ENCODE data around the gene MICAL3. TPM values are rescaled to one million over a fixed set of nuclear protein-coding genes. Genes with fewer than 3 reads are reported as not detected.

The MICAL3 gene
- total and polyA plus RNA-seq, 2 of the 8 experiments (the other 6 are each of a cell fraction or from before 2014, with no cell fraction given): 8.3 to 41.8 TPM

DNA sequence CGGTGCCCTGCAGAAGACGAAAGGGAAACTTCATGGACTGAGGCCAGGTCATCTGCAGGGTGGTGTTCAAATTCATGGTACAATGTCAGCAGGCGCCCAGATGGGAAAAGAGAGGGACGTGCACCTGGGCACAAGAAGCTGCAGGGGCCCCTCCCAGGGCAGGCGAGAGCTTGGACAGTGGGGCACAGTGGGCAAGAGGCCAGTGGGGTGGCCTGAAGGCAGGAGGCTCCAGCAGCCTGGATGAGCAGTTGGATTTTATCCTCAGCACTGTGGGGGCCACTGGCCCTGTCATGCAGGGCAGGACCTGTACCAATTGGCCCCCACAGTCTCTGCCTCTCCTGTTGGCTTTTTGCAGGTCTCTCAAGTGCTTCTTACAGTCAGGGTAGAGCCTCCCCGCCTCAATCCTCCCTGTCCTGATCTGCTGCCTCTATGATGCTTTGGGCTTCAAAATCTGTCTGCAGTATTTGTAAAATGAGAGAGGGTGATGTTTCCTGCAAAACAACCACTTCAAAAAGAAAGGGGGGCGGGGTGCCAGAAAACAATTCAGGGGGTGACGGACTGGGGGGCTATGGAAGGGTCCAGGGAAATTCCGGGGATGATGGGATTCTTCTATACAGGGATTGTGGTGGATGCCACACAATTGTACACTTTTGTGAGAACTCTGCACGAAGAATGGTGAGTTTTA, 248.4 kb downstream of the MICAL3 start:
- Histone ChIP-seq H3K56ac (replicated peaks; ENCODE audit: insufficient read length, low read depth, low read length) (no peak overlapping the region), H3K4ac (replicated peaks; ENCODE audit: insufficient read length, low read depth, low read length) (no peak overlapping the region), H2AK5ac (ENCODE audit: low read depth, low read length) (no peak overlapping the region), H3K27ac (ENCODE audit: low read depth, low read length) (no peak overlapping the region), H3K9ac (replicated peaks in 1 of 4; ENCODE audit: extremely low read depth in 1 of 4, low read depth in 3 of 4, low read length in 3 of 4) (no peak overlapping the region), H2BK20ac (ENCODE audit: low read length) (no peak overlapping the region), H3K79me2 (ENCODE audit: control insufficient read depth in 1 of 2, insufficient read depth in 2 of 2, low read length in 2 of 2) (peaks cover 0 to 21% of the 10 kb centered on the region in 2 experiments; a peak in 1 of 4 replicates), H3K4me1 (replicated peaks in 1 of 4; ENCODE audit: control insufficient read depth in 3 of 4, insufficient read depth in 4 of 4, low read length in 3 of 4) (peaks cover 0 to 25% (median 21%) of the 10 kb centered on the region in 4 experiments; a peak in 6 of 7 replicates), H4K8ac (ENCODE audit: extremely low read depth, insufficient read depth, low read length) (no peak overlapping the region), H4K91ac (replicated peaks; ENCODE audit: insufficient read length, low read length) (no peak overlapping the region), H2AFZ (ENCODE audit: low read length) (no peak overlapping the region), H3K27me3 (replicated peaks in 1 of 4; ENCODE audit: control insufficient read depth in 3 of 4, extremely low read depth in 1 of 4, insufficient read depth in 3 of 4, low read length in 3 of 4) (no peaks in the 10 kb centered on the region), H2BK12ac (ENCODE audit: low read depth, low read length) (no peak overlapping the region), H3K4me2 (ENCODE audit: insufficient read depth in 1 of 2, low read depth in 2 of 2, low read length in 2 of 2) (no peak overlapping the region), H2BK5ac (ENCODE audit: low read depth, low read length) (no peak overlapping the region), H3K9me3 (ENCODE audit: insufficient read depth in 2 of 2, low read depth in 1 of 2, low read length in 1 of 2) (no peaks in the 10 kb centered on the region), H3K79me1 (ENCODE audit: low read depth, low read length) (peaks cover 7% of the 10 kb centered on the region; the same call in 1 of the 2 replicates), H3K23me2 (ENCODE audit: low read depth, low read length) (peaks cover 11% of the 10 kb centered on the region), H3K4me3 (ENCODE audit: extremely low read depth in 1 of 4, insufficient read depth in 2 of 4, low read depth in 3 of 4, low read length in 4 of 4) (no peak overlapping the region), H4K20me1 (replicated peaks in 1 of 2; ENCODE audit: control insufficient read depth in 1 of 2, insufficient read depth in 2 of 2, low read length in 2 of 2) (peaks cover 2 to 4% of the 10 kb centered on the region in 2 experiments), H4K5ac (ENCODE audit: insufficient read length, low read depth, low read length) (no peak overlapping the region), H2BK120ac (replicated peaks; ENCODE audit: low read depth, low read length) (no peak overlapping the region), H3K14ac (ENCODE audit: insufficient read length) (no peak overlapping the region), H2BK15ac (ENCODE audit: low read length) (no peak overlapping the region), H3K36me3 (ENCODE audit: control insufficient read depth in 2 of 4, insufficient read depth in 4 of 4, low read length in 3 of 4) (no peaks in the 10 kb centered on the region), H3K18ac (ENCODE audit: extremely low read depth, low read length) (no peak overlapping the region), H3K23ac (ENCODE audit: insufficient read length) (no peak overlapping the region)
- FAIRE-seq (no peak), DNase-seq (ENCODE audit: low read depth in 1 of 2, low spot score in 2 of 2) (no peak)
- WGBS, 2 experiments (ENCODE audit: extremely low coverage in 1 of 2, insufficient coverage in 1 of 2, insufficient read length in 1 of 2, insufficient replicate concordance in 2 of 2, low coverage in 1 of 2, low lambda C conversion rate in 2 of 2, missing lambda C conversion rate in 1 of 2): 86% methylated on average over 10 of the region's 10 CpGs; no CpG with 5 or more reads in 1 of the 2 experiments
- ChIA-PET POLR2A (ENCODE audit: partially characterized antibody) (no interaction called here), CTCF (ENCODE audit: partially characterized antibody) (interaction anchor here (1.7 to 6.5 kb wide), 4 partner anchors 10 to 34 kb away, joined by 3 to 54 read pairs (median 52); no protein-coding TSS in a partner anchor)
- no peak for TF ChIP-seq HDAC2 (IDR thresholded peaks at IDR 0.05; ENCODE audit: borderline replicate concordance in 1 of 2, low read depth in 2 of 2, low read length in 2 of 2)
- TF ChIP-seq, protein P1, sequence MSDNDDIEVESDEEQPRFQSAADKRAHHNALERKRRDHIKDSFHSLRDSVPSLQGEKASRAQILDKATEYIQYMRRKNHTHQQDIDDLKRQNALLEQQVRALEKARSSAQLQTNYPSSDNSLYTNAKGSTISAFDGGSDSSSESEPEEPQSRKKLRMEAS (IDR thresholded peaks at IDR 0.05): no peak
- no peak for TF ChIP-seq TEAD4 (IDR thresholded peaks at IDR 0.05; ENCODE audit: low read depth, low read length)
- TF ChIP-seq CEBPB (IDR thresholded peaks at IDR 0.05; ENCODE audit: low read depth, low read length): no peak
- TF ChIP-seq PHF8 (conservative IDR thresholded peaks at IDR 0.05; ENCODE audit: low read depth, low read length): no peak
- TF ChIP-seq, protein P2, sequence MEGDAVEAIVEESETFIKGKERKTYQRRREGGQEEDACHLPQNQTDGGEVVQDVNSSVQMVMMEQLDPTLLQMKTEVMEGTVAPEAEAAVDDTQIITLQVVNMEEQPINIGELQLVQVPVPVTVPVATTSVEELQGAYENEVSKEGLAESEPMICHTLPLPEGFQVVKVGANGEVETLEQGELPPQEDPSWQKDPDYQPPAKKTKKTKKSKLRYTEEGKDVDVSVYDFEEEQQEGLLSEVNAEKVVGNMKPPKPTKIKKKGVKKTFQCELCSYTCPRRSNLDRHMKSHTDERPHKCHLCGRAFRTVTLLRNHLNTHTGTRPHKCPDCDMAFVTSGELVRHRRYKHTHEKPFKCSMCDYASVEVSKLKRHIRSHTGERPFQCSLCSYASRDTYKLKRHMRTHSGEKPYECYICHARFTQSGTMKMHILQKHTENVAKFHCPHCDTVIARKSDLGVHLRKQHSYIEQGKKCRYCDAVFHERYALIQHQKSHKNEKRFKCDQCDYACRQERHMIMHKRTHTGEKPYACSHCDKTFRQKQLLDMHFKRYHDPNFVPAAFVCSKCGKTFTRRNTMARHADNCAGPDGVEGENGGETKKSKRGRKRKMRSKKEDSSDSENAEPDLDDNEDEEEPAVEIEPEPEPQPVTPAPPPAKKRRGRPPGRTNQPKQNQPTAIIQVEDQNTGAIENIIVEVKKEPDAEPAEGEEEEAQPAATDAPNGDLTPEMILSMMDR (IDR thresholded peaks at IDR 0.05; ENCODE audit: control extremely low read depth in 1 of 3, insufficient read depth in 1 of 3, low read depth in 1 of 3, low read length in 3 of 3): no peak
- TF ChIP-seq, protein P3, sequence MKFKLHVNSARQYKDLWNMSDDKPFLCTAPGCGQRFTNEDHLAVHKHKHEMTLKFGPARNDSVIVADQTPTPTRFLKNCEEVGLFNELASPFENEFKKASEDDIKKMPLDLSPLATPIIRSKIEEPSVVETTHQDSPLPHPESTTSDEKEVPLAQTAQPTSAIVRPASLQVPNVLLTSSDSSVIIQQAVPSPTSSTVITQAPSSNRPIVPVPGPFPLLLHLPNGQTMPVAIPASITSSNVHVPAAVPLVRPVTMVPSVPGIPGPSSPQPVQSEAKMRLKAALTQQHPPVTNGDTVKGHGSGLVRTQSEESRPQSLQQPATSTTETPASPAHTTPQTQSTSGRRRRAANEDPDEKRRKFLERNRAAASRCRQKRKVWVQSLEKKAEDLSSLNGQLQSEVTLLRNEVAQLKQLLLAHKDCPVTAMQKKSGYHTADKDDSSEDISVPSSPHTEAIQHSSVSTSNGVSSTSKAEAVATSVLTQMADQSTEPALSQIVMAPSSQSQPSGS (IDR thresholded peaks at IDR 0.05; ENCODE audit: low read length): no peak
- TF ChIP-seq SP1 (IDR thresholded peaks at IDR 0.05; ENCODE audit: low read depth, low read length): no peak
